Type B pancreatic cell (in vitro differentiated cells): Measurements from ENCODE around the gene ABRAXAS1. TPM values are rescaled to one million over a fixed set of nuclear protein-coding genes. Genes with fewer than 3 reads are reported as not detected.
A peak's percentile ranks its signal among the peaks of the same experiment; 100 is the strongest.
"Not testable (repeated sequence)": the region's sequence is repeated elsewhere in the genome, so short reads cannot be mapped to it uniquely, and the experiment has no call there.

Experiments used
- DNase-seq: peaks from one replicate; pipeline ENCODE4 v3.0.0; 2021; ENCODE audit warnings: mixed read lengths; ENCODE audit not compliant: unreplicated experiment; ENCODE audit errors: extremely low spot score
- H3K27ac Mint-ChIP-seq: 2 replicates; pipeline ENCODE4 v1.8.0; 2021; ENCODE audit warnings: mild to moderate bottlenecking, mixed read lengths
- H3K27me3 Mint-ChIP-seq: 2 replicates; pipeline ENCODE4 v1.8.0; 2021; ENCODE audit warnings: mixed read lengths
- H3K36me3 Mint-ChIP-seq: 2 replicates; pipeline ENCODE4 v1.8.0; 2021; ENCODE audit warnings: mixed read lengths
- H3K4me1 Mint-ChIP-seq: one replicate; pipeline ENCODE4 v1.8.0; 2021; ENCODE audit warnings: mixed read lengths; ENCODE audit not compliant: unreplicated experiment
- H3K4me3 Mint-ChIP-seq: 2 replicates; pipeline ENCODE4 v1.8.0; 2021; ENCODE audit warnings: mild to moderate bottlenecking, mixed read lengths
- H3K9me3 Mint-ChIP-seq: 2 replicates; pipeline ENCODE4 v1.8.0; 2021; ENCODE audit warnings: mixed read lengths
- total RNA-seq: library from RNA; stranded (reverse); gene quantifications from 2 replicates; pipeline ENCODE4 v1.2.1, GENCODE V29; 2021; ENCODE audit warnings: low replicate concordance
- TF ChIP-seq, protein P1 (sequence below): fragments of 200-600 bp; sonication (generic); conservative IDR thresholded peaks from 2 replicates; pipeline ENCODE4 v1.5.0; 2021; ENCODE audit warnings: antibody characterized with exemption, mild to moderate bottlenecking

The ABRAXAS1 gene
- total RNA-seq, 1 donor from 2014 or later: 22.8 TPM

DNA sequence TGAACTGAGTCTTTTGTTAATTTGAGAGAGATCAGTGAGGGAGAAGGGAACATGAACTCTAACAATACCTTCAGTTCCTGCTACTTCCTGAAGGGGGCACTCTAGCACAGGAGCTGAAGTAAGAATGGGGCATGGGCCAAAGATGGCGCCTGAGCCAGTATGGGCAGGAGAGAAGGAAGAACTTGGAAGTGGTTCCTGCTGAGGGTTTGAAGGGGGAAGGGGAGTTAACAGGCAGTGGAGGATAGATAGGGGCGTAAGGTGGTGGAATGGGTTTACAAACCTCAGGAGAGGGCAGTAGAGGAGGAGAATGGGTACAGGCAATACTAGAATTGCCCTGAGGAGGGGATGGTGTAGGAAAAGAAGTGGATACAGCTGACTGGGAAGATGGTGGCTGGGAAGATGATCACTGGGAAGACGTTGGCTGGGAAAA lies 24.3 kb upstream of the ABRAXAS1 start:
- H3K36me3 Mint-ChIP-seq, H3K27ac Mint-ChIP-seq, DNase-seq, H3K27me3 Mint-ChIP-seq, H3K4me3 Mint-ChIP-seq, H3K9me3 Mint-ChIP-seq, H3K4me1 Mint-ChIP-seq: not testable (repeated sequence)
- TF ChIP-seq, protein P1, sequence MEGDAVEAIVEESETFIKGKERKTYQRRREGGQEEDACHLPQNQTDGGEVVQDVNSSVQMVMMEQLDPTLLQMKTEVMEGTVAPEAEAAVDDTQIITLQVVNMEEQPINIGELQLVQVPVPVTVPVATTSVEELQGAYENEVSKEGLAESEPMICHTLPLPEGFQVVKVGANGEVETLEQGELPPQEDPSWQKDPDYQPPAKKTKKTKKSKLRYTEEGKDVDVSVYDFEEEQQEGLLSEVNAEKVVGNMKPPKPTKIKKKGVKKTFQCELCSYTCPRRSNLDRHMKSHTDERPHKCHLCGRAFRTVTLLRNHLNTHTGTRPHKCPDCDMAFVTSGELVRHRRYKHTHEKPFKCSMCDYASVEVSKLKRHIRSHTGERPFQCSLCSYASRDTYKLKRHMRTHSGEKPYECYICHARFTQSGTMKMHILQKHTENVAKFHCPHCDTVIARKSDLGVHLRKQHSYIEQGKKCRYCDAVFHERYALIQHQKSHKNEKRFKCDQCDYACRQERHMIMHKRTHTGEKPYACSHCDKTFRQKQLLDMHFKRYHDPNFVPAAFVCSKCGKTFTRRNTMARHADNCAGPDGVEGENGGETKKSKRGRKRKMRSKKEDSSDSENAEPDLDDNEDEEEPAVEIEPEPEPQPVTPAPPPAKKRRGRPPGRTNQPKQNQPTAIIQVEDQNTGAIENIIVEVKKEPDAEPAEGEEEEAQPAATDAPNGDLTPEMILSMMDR: peak; percentile 72

DNA sequence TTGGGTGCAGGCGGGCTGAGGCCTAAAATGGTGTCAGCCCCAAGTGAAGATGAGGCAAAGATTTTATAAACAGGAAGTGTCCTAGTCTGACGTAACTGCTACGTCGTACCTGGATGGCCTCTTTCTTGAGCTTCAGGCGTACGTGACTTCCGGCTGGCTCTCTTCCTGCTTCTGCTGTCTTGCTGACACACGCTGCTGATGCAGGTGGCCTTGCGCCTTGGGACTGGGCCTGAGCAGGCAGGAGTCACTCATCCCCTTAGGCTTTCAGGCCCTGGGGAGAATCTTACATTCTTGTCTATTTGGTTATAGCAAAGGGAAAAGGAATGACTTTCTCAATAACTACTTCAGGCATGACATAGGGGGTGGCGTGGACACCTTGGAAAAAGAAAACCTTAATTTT lies 20.1 kb upstream of the ABRAXAS1 start:
- TF ChIP-seq, protein P1: no peak
- DNase-seq: no peak

DNA sequence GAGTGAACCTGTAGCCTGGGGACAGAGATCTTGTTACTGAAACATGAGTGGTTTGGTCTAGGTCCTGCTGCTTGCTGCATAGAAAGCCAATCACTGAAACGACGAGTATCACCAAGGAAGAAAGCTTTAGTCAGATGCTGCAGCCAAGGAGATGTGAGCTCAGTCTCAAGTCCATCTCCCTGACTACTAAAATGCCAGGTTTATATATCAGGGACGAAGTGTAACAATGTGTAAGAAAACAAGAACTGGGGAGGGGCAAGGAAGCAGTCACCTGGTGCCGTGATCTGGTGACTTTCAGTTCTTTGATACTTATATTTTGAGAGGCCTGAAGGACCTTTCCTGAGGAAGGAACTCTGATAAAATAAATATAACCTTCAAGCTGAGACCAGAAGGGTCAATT lies 19.6 kb upstream of the ABRAXAS1 start:
- H3K27me3 Mint-ChIP-seq: no peaks in the 10 kb centered on the region
- no peaks in the 10 kb centered on the region for H3K4me1 Mint-ChIP-seq
- no peaks in the 10 kb centered on the region for H3K36me3 Mint-ChIP-seq
- H3K9me3 Mint-ChIP-seq: no peaks in the 10 kb centered on the region
- no peak overlapping the region for H3K27ac Mint-ChIP-seq
- no peak overlapping the region for H3K4me3 Mint-ChIP-seq
- TF ChIP-seq, protein P1: no peak
- no peak for DNase-seq

More for the DNA sequence above, 20.1 kb upstream of the ABRAXAS1 start:
- Mint-ChIP-seq H3K9me3 (no peaks in the 10 kb centered on the region), H3K27ac (no peak overlapping the region), H3K4me3 (no peak overlapping the region), H3K27me3 (no peaks in the 10 kb centered on the region), H3K36me3 (no peaks in the 10 kb centered on the region), H3K4me1 (no peaks in the 10 kb centered on the region)

DNA sequence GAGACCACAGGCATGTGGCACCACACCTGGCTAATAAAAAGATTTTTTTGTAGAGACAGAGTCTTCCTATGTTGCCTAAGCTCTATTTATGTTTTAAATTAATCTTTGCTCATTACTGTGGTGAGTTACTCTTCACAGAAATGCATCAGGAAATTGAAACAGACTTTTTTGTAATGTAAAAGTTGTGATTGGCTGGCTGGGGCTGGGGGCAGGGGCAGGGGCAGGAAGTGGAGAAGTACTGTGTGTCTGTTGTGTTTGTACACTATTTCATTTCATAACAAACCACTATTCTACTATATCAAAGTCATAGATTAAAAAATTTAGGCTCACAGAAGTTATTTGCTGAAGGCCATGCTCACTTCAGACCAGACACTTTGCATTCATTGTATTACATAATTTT lies 19.1 kb upstream of the ABRAXAS1 start:
- Mint-ChIP-seq H3K36me3 (no peaks in the 10 kb centered on the region), H3K27me3 (no peaks in the 10 kb centered on the region), H3K4me3 (no peak overlapping the region), H3K27ac (no peak overlapping the region), H3K9me3 (no peaks in the 10 kb centered on the region), H3K4me1 (no peaks in the 10 kb centered on the region)
- DNase-seq: no peak
- TF ChIP-seq, protein P1: no peak

DNA sequence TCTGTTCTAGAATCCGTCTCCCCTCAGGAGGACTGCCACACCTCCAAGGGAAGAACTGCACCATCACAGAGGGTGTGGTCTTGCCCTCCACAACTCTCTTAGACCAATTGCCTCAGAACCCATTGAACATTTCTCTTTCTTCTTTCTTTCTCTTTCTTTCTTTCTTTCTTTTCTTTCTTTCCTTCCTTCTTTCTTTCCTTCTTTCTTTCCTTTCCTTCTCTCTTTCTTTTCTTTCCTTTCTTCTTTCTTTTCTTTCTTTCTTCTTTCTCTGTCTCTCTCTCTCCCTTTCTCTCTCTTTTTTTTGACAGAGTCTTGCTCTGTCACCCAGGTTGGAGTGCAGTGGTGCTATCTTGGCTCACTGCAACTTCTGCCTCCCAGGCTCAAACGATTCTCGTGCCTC lies 16.8 kb upstream of the ABRAXAS1 start:
- not testable (repeated sequence) for DNase-seq, H3K27ac Mint-ChIP-seq, H3K4me3 Mint-ChIP-seq, H3K9me3 Mint-ChIP-seq, H3K4me1 Mint-ChIP-seq, H3K27me3 Mint-ChIP-seq, H3K36me3 Mint-ChIP-seq

DNA sequence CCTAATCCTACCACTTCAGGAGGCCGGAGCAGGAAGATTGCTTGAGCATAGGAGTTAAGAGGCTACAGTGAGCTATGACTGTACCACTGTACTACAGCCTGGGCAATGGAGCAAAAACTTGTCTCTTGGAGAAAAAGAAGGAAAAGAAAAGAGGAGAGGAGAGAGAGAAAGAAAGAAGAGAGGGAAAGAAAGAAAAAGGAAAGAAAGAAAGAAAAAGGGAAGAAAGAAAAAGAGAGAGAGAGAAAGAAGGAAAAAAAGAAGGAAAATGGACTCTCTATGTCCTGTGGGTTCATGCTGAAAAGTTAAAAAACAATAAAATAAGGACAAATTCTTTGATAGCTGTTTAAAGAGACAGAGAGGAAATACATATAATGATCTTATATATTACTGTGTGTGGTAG lies 13.3 kb upstream of the ABRAXAS1 start:
- Mint-ChIP-seq H3K27me3 (no peaks in the 10 kb centered on the region), H3K4me1 (no peaks in the 10 kb centered on the region), H3K36me3 (no peaks in the 10 kb centered on the region), H3K9me3 (no peaks in the 10 kb centered on the region), H3K27ac (no peak overlapping the region), H3K4me3 (no peak overlapping the region)
- TF ChIP-seq, protein P1: no peak
- DNase-seq: no peak

DNA sequence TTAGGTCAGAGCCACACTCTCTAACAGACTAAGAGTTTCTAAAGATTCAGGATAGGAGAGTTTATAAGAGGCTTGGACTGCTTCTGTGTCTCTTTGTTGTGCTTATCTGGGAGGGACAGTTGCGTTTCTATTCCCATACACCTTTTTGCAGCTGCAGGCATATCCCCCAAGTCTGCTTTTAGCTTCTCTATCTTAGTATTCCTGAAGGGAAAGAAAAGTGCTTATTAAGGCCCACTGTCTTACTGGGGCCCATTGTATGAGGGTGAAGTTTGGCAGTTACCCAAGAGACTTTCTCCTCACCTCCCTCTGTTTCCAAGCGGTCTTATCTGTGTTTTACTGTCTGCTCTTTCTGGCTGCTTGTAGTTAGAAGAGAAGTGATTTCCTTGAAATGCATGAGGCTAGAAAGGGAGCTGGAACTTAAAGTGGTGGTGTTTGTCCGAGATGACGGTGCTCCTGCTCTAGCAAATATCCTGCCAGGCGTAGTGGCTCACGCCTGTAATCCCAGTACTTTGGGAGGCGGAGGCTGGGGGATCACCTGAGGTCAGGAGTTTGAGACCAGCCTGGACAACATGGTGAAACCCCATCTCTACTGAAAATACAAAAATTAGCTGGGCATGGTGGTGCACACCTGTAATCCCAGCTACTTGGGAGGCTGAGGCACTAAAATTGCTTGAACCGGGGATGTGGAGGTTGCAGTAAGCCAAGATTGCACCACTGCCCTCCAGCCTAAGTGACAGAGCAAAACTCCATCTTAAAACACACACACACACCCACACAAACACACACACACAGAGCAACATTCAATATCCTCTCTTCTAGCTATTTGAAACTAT lies 11.4 kb upstream of the ABRAXAS1 start:
- H3K27me3 Mint-ChIP-seq, DNase-seq, H3K27ac Mint-ChIP-seq, H3K4me1 Mint-ChIP-seq, H3K9me3 Mint-ChIP-seq, H3K4me3 Mint-ChIP-seq, H3K36me3 Mint-ChIP-seq: not testable (repeated sequence)
